Erythroblast (primary cell): ENCODE measurements around the gene P2RY8.
"Not testable (repeated sequence)": the region's sequence is repeated elsewhere in the genome, so short reads cannot be mapped to it uniquely, and the experiment has no call there.

Experiments used
- DNase-seq, 2 experiments: peaks; one replicate each; lab custom pipeline; 2025; lab: John Stamatoyannopoulos, UW
- GATA1 ChIP-seq: IDR thresholded peaks from 2 replicates; pipeline ENCODE4 v1.6.1; 2011; ENCODE audit warnings: low read depth, mild to moderate bottlenecking, control low read depth, low read length, moderate library complexity
- POLR2A ChIP-seq: IDR thresholded peaks from 2 replicates; pipeline ENCODE4 v1.6.1; 2011; ENCODE audit warnings: mild to moderate bottlenecking, low read length

Gene P2RY8

GRCh38 chrX:1481636-1482529 is 55.1 kb downstream of the P2RY8 start:
- DNase-seq: no peak

GRCh38 chrX:1480082-1480785 is 56.8 kb downstream of the P2RY8 start:
- TF ChIP-seq GATA1 (no peak), POLR2A (no peak)
- no peak for DNase-seq

More at GRCh38 chrX:1481636-1482529, 55.1 kb downstream of the P2RY8 start:
- TF ChIP-seq GATA1 (no peak), POLR2A (peak; percentile 54)

GRCh38 chrX:1477801-1478458 is 59.1 kb downstream of the P2RY8 start:
- TF ChIP-seq POLR2A (no peak), GATA1 (no peak)
- DNase-seq: peak in 1 of 2 experiments; percentile 37

DNA sequence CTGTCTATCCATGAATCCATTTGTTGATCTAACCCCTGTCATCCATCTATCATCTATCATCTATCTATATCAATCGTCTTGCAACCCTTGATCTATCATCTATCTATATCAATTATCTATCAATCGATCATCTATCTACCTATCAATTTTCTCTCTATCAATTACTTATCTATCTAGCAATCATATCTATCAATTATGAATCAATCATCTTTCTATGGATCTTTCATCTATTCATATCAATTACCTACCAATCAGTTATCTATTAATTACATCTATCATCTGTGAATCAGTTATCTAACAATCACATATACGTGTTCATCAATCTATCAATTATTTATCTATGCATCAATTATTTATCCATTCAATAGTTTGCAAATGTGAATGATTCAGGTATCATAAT is 59.8 kb downstream of the P2RY8 start:
- TF ChIP-seq POLR2A (no peak), GATA1 (no peak)
- no peak for DNase-seq

DNA sequence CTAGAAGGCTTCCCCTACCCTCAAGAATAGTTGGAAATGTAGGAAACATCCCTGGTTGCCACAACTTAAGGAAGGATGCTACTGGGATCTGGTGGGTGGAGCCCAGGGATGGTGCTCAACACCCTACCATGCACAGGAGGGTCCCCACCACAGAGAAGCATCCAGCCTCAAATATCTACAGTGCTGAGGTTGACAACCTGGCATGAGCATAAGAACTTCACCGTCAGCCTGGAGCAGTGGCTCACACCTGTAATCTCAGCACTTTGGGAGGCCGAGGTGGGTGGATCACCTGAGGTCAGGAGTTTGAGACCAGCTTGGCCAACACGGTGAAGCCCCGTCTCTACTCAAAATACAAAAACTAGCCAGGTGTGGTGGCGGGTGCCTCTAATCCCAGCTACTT is 60.3 kb downstream of the P2RY8 start:
- TF ChIP-seq POLR2A (no peak), GATA1 (no peak)
- no peak for DNase-seq

DNA sequence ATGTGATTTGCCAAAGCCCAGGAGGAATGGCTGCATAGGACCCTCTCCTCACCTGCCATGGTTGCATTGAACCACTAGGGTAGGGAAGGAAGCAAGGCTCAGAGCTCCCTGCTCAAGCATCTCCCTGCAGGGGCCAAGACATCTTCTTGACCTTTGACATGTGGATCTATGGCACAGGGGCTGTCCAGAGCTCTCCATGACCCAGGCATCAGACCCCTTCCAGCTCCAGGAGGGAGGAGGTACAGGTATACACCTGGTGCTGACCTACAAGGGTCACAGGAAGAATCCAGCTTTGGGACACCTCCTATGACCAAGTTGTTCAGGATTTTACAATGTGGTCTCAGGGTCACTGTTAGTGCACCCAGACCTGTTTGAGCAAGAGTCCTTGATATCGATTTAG is 61.1 kb downstream of the P2RY8 start:
- no peak for TF ChIP-seq GATA1
- TF ChIP-seq POLR2A: no peak
- no peak for DNase-seq

GRCh38 chrX:1475481-1475880 is 61.5 kb downstream of the P2RY8 start:
- TF ChIP-seq GATA1 (no peak), POLR2A (no peak)
- no peak for DNase-seq

DNA sequence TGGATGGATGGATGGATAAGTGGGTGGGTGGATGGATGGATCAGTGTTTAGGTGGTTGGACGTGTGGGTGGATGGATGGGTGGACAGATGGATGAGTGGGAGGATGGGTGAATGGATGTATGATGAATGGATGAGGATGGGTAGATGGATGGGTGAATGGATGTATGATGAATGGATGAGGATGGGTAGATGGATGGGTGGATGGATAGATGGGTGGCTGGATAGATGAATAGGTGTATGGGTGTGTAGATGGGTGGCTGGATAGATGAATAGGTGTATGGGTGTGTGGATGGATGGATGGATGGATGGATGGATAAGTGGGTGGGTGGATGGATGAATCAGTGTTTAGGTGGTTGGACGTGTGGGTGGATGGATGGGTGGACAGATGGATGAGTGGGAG is 62.4 kb downstream of the P2RY8 start:
- DNase-seq: not testable (repeated sequence)

- DNase-seq: no peak
Observed at GRCh38 chrX:1472975-1473374, 64.0 kb downstream of the P2RY8 start.

DNA sequence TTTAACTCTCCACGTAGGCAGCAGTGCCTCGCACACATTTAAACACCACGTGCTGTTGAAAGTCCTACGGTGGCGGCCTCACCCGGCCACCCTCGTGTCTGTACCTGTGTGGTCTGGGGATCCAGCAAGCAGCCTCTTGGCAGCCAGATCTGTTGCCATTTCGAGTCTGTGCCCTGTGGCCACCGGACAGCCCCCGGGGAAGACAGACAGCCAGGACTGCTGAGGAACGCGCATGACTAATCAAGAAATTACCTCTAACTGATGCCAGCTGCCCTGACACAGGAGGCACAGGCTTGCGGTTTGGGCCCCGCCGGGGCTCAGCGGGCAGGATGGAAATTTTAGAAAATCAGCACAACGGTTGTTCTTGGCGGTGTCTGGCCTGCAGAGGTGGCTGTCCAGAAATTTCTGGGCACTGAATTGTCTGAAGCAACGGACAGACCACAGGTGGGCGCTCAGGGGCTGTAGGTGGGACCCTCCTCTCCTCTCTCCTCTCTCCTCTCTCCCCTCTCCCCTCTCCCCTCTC is 68.7 kb downstream of the P2RY8 start:
- peak; percentile 7 to 12 for DNase-seq
- TF ChIP-seq POLR2A: peak; percentile 52
- TF ChIP-seq GATA1: no peak

More at GRCh38 chrX:1472975-1473374, 64.0 kb downstream of the P2RY8 start:
- TF ChIP-seq GATA1 (no peak), POLR2A (no peak)

DNA sequence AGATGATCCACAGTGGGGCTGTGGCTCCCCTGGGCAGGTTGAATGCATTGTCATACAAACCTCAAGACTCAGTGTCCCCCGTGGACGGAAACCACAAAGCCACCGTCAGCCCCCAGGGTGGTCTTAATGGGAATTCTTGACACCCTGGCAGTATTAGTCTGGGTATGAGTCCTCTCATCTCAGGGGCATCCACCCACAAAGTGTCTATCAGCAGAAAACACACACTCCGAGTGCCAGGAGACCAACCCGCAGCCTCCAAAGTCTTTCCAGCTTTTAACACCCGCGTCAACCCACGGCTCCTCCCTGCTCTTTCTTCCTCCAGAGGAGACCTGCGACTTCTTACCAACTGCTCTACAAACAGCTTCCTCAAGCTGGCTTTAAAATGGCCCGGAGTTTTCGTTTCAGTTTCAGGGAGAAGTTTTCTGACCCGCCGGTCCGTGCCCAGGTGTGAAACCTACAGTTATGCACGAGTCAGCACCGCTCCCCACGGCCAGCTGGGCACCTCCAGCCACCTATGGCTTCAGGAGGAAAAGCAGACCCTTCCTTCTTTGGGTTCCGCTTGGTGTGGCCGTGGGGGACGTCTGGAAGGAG is 69.9 kb downstream of the P2RY8 start:
- TF ChIP-seq POLR2A (no peak), GATA1 (no peak)
- no peak for DNase-seq

DNA sequence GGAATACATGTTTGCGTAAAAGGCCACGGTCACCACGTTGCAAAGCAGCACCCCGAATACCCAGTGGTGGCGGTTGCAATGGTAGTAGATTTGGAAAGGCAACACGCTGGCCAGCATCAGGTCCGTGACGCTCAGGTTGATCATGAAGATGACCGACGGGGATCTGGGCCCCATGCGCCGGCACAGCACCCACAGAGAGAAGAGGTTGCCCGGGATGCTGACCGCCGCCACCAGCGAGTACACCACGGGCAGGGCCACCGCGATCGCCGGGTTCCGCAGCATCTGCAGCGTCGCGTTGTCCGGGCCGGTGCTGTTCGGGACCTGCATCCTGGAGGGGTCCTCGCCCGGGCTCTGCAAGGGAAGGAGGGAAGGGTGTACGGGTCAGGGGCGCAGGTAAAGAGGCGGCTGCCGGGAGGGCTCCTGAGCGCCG is 70.7 kb downstream of the P2RY8 start:
- TF ChIP-seq POLR2A: no peak
- no peak for TF ChIP-seq GATA1
- no peak for DNase-seq

DNA sequence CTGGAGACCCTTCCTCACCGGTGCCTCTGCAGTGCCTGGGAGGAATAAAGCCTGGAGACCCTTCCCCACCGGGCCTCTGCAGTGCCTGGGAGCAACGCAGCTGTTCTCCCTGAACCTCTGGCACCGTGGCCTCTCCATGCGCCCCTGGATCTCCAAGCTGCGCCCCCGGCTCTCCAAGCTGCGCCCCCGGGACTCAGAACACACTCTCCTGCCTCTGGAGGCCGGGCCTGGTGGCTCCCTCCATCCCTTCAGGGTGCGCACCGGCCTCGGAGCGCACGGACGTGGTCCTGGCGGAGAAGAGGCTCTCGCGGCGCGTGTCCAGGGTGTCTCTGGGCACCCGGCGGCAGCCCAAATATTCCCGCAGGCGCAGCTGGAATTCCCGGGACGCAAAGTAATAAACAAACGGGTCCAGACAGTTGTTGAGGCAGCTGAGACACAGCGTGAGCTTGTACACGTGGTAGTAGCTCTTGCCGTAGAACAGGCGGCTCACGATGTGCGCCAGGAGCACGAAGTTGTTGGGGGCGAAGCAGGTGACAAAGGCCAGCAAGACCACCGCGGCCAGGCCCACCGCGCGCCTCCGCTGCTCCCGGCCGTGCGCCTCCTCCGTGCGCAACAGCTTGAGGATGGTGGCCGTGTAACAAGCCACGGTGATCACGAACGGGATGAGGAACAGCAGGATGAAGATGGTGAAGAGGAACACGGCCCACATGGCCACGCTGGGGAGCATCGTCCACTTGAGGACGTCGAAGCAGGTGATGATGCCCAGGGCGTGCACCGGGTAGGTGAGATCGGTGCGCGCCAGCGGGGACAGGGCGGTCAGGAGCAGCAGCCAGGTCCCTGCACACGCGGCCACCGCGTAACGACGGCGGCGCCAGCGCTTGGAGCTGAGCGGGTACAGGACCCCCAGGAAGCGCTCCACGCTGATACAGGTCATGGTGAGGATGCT is 71.4 kb downstream of the P2RY8 start:
- DNase-seq: no peak
- TF ChIP-seq GATA1: no peak
- no peak for TF ChIP-seq POLR2A
